ENCODE data around the gene INO80D.
A peak's percentile ranks its signal among the peaks of the same experiment; 100 is the strongest.
"Not testable (repeated sequence)": the region's sequence is repeated elsewhere in the genome, so short reads cannot be mapped to it uniquely, and the experiment has no call there.

Gene INO80D

DNA sequence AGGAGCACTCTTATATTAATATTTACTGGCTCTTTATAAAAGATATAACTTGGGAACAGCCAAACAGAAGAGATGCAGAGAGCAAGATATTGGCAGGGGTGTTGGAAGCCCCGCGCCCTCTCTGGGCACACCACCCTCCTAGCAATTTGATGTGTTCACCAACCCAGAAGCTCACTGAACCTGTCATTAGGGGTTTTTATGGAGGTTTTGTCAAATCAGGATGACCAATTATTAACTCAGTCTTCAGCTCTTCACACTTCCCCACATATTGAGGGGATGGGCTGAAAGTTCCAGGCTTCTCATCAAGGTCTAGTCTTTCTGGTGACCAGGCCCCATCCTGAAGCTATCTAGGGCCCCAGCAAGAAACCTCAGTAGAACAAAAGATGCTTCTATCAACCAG, 10.9 kb upstream of the INO80D start:
- no peak for DNase-seq
- H3K4me3 Mint-ChIP-seq: no peak overlapping the region
- no peak overlapping the region for H3K27ac Mint-ChIP-seq
- H3K9me3 Mint-ChIP-seq: no peaks in the 10 kb centered on the region
- peaks cover 2 to 3% of the 10 kb centered on the region in 2 donors for H3K36me3 Mint-ChIP-seq
- ATAC-seq (replicated peaks): peak in 1 of 2 donors; percentile 33
- H3K4me1 Mint-ChIP-seq: peaks cover 0 to 7% of the 10 kb centered on the region in 2 donors
- no peaks in the 10 kb centered on the region for H3K27me3 Mint-ChIP-seq

DNA sequence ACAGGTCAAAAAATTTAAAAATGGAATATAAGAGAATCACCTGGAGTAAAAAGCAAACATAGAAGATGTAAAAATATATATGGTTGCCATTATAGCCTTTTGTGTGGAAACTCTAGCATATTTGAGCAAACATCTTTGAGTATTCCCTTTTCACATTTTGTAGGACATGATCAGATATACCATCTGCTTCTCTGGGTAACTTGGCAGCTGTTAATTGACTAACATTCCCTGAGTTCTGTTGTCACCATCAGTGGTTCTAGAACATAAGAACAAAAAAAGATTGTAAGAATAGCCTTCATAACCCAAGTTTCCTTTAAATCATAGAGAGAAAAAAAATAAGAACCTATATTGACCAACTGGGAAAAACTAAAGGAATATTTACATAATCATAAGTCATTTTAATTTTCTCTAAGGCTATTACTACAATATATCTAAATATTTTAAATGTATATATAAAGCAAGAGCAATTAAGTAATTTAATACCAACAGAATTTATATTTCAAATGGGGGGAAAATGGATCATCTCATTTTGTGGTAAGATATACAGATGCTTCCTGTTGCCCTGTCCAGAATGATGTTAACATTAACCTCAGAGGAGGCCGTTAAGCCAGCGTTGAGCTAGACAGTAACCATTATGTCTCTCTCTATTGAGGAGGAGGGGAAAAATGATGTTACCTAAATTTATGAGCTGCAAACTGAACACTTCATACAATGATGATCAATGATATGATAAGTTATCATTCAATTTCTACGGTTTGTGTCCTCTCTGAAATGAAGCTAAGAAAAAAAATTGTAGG, 9.8 kb upstream of the INO80D start:
- Mint-ChIP-seq H3K27ac (no peak overlapping the region), H3K9me3 (no peaks in the 10 kb centered on the region), H3K4me3 (no peak overlapping the region), H3K4me1 (peaks cover 0 to 10% of the 10 kb centered on the region in 2 donors), H3K27me3 (no peaks in the 10 kb centered on the region), H3K36me3 (peaks cover 2 to 3% of the 10 kb centered on the region in 2 donors)
- ATAC-seq (replicated peaks) (no peak), DNase-seq (no peak)

DNA sequence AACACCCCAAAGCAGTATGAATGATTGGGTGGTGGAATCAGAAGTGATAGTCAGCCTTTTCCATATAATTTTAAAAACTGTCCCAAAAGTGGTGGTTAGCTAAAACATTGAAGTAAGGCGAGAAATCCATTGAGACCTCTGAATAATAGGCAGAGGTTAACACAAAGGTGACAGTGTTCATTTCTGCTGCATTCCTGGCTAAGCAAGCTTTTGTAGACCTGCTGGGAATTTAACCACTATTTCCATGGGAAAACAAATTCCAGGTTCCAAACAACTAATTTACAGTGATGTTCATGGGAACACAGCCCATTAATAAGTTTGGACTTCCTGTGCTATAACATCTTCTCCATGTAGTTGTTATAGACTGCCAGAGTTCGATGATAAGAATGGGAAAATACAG, 6.3 kb upstream of the INO80D start:
- Mint-ChIP-seq H3K27ac (no peak overlapping the region), H3K4me1 (peaks cover 0 to 10% of the 10 kb centered on the region in 2 donors), H3K27me3 (no peaks in the 10 kb centered on the region), H3K36me3 (peaks cover 0 to 5% of the 10 kb centered on the region in 2 donors), H3K4me3 (no peak overlapping the region), H3K9me3 (no peaks in the 10 kb centered on the region)
- no peak for ATAC-seq (replicated peaks)
- no peak for DNase-seq

DNA sequence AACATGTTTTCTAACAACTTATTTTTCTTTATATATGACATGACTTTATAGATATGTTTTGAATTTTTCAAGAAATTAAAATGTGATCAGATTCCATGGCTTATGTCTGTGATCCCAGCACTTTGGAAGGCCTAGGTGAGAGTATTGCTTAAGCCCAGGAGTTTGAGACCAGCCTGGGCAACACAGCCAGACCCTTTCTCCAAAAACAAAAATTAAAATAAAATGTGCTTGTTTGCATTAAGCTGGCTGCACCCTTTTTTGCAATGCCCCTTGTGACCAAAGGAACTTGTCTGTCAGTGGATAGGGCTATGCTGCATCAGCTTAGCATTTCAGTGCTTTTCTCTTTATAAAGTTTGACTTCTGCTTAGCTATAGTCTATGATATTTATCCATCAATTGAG, 2.3 kb upstream of the INO80D start:
- peaks cover 13 to 31% of the 10 kb centered on the region in 2 donors for H3K4me1 Mint-ChIP-seq
- DNase-seq (no peak), ATAC-seq (replicated peaks) (no peak)
- peaks cover 9 to 11% of the 10 kb centered on the region in 2 donors for H3K36me3 Mint-ChIP-seq
- H3K27ac Mint-ChIP-seq: no peak overlapping the region
- H3K27me3 Mint-ChIP-seq: no peaks in the 10 kb centered on the region
- H3K4me3 Mint-ChIP-seq: no peak overlapping the region
- H3K9me3 Mint-ChIP-seq: no peaks in the 10 kb centered on the region

DNA sequence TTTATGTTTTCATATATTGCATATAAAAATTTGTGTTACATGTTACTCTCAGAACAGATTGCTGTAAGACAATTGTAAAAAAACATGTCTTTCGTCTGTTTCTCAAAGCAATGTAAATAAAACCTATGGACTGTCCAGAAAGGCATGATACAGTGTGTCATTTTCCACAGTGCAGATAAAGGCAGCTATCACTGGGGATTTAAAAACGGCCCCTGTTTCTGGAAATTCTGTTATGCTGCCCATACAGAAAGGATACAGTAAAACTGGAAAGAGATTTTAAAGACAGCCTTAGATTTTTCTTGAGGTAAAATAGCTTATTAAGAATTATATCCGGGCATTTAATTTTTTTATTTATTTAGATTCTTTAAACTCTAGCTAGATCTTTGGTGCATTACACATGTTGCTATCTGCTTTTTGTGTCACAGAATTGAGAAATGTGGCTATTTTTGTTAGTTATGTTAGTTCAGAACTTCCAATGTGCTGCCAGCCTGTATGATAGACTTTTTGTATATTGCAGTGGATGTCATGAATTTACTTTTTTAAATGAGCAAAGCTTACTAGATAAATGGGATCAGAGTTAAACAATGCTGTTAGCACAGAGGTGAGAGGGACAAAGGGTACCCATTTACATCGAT, 859 bp upstream of the INO80D start:
- H3K4me1 Mint-ChIP-seq: peaks cover 15 to 27% of the 10 kb centered on the region in 2 donors
- H3K9me3 Mint-ChIP-seq: no peaks in the 10 kb centered on the region
- H3K27ac Mint-ChIP-seq: peak overlapping the region; percentile 93
- ATAC-seq (replicated peaks): no peak
- no peaks in the 10 kb centered on the region for H3K27me3 Mint-ChIP-seq
- H3K36me3 Mint-ChIP-seq: peaks cover 9% of the 10 kb centered on the region in 2 donors
- DNase-seq: no peak
- H3K4me3 Mint-ChIP-seq: peak overlapping the region; percentile 85 to 100

DNA sequence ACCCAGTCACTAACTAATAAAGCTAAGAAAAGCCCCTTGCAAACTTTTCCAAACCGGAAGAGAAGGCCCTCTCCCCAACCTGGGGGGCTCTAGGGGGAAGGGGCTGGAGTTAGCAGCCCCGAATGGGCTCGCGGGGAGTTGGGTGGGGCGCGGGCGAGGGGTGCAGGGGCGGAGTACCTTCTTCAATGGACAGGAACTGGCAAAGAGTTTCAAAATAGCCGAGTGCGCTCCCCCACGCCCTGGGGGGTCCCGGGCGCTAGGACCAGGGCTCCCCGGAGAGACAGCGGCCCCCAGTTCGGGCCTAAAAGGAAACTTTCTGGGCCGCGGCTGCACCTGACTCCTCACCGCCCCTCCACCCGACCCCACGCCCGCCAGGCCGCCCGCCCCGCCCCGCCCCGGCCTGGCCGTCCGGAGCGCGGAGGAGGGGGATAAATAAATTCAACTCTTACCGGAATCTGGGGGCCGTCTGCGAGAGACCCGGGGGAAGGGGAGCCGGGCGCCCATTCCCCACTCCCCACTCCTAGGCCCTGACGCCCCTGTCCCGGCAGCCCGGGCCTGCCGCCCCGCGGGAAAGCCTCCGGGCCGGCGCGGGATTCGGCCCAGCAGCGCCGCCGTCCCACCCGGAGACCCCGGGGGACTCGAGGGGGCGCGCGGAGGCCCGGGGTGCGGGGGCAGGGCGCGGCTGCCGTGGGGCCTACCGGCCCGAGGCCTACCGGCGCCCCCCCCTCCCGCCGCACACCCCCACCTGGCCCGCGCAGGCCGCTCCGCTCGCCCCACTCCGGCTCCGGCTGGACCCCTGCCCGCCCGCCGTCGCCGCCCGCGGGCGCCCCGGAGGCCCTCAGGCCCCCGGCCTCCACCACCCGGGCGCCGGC, 868 bp downstream of the INO80D start:
- Mint-ChIP-seq H3K4me3 (peak overlapping the region; percentile 100), H3K27ac (peak overlapping the region; percentile 100), H3K36me3 (peaks cover 7 to 9% of the 10 kb centered on the region in 2 donors), H3K27me3 (no peaks in the 10 kb centered on the region), H3K4me1 (peaks cover 16 to 37% of the 10 kb centered on the region in 2 donors), H3K9me3 (no peaks in the 10 kb centered on the region)
- DNase-seq: peak; percentile 34
- ATAC-seq (replicated peaks): peak; percentile 42 to 51

DNA sequence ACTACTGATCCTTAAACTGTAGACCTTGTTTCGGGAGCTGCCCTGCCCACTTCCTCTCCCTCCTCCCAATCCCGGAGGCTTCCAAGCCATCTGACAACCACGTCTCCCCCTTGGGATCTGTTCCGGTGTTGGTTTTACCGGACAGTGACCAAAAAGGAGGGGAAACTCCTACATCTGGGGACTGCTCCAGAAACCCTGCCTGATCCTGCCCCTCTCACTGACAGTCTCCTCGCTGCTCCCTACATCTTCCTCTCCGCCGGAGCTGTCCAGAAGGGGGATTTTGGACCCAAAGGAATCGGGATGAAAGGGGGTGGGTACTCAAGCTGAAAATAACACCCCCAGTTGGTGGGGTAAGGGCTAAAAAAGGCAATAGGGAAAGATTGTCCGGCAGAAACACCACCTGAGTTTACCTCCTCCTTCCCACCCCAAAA, 1.5 kb downstream of the INO80D start:
- DNase-seq: no peak
- H3K27ac Mint-ChIP-seq: peak overlapping the region; percentile 92

DNA sequence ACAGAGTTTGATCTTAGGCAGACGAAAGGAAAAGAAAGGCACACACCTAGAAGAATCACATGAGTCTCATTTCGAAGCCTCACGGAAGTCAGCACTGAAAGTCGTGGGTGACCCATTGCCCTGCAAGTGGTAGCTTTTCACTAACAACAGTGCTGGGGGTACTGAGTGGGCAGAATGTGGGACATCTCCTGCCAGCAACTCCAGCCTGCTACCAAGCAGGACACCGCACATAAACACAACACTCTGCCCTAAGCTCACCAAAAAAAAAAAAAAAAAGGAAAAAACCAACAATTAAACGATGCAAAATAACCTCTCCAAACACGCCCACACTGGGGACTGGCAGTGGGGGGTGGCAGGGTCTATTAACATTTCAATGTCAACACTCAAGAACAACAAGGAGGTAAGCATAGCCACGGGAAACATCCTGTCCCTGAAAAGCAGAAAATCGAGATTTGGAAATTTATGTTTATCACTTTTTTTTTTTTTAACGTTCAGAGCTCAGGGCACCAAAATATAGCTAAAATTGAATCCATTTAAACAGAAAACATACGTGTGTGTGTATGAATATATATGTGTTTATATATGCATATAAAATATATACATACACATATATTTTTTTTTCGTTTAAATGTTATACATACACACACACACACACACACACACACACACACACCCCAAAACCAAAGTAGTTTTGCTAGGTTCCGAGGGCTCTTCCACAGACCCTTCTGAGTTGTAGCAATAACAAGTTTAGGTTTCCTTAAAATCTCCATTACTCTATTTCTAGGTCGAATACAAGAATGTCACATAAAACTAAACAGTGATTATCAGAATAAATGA, 2.2 kb downstream of the INO80D start:
- H3K9me3 Mint-ChIP-seq: no peaks in the 10 kb centered on the region
- peaks cover 24 to 47% of the 10 kb centered on the region in 2 donors for H3K4me1 Mint-ChIP-seq
- H3K4me3 Mint-ChIP-seq: peak overlapping the region; percentile 90 to 96
- ATAC-seq (replicated peaks): no peak
- H3K36me3 Mint-ChIP-seq: peaks cover 7 to 14% of the 10 kb centered on the region in 2 donors
- H3K27ac Mint-ChIP-seq: peak overlapping the region; percentile 92
- DNase-seq: no peak
- no peaks in the 10 kb centered on the region for H3K27me3 Mint-ChIP-seq

More for the DNA sequence above, 1.5 kb downstream of the INO80D start:
- Mint-ChIP-seq H3K4me1 (peaks cover 22 to 43% of the 10 kb centered on the region in 2 donors), H3K9me3 (no peaks in the 10 kb centered on the region), H3K27me3 (no peaks in the 10 kb centered on the region), H3K4me3 (peak overlapping the region; percentile 90 to 96), H3K36me3 (peaks cover 7 to 12% of the 10 kb centered on the region in 2 donors)
- ATAC-seq (replicated peaks): no peak

DNA sequence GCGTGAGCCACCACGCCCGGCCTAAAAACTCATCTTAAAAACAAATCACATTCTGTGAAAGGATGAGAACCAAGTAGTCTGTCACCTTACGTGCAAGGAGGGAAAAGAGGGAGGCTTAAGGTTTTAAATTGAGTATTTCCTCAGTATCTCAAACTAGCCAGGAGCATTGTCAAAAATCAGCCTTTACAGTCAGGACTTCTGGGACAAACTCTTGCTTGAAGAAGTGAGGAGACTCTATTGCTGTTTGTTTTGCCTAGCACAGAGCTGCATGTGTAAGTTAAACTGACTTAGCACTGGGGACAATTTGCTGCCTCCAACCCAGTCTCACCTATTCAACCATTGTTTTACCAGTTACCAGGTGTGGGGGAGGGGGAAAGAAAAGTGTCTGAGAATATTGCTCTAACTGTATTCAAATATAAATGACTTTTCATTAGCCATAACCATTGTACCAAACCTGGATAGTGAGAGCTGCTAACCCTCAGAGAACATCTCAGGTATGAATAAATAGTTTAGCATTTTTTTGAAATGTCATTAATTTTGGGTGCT, 3.6 kb downstream of the INO80D start:
- peaks cover 28 to 52% of the 10 kb centered on the region in 2 donors for H3K4me1 Mint-ChIP-seq
- DNase-seq (no peak), ATAC-seq (replicated peaks) (no peak)
- no peaks in the 10 kb centered on the region for H3K27me3 Mint-ChIP-seq
- no peak overlapping the region for H3K4me3 Mint-ChIP-seq
- no peak overlapping the region for H3K27ac Mint-ChIP-seq
- no peaks in the 10 kb centered on the region for H3K9me3 Mint-ChIP-seq
- H3K36me3 Mint-ChIP-seq: peaks cover 7 to 14% of the 10 kb centered on the region in 2 donors

DNA sequence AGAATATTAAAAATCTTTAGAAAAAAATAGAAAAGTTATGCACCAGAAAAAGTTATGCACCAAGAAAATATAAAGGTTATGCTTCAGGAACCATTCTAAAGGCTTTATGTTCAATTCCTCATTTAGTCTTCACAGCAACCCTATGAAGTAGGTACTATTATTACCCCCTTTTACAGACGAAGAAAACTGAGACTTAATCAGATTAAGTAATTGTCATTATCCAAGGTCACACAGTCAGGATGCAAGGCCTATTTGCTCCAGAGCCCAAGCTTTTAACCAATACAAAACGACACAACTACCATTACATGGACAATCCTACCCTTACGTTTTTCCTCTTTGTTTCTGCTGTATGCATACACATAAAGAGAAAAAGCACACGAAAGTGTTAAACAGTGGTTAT, 5.0 kb downstream of the INO80D start:
- Mint-ChIP-seq H3K9me3 (no peaks in the 10 kb centered on the region), H3K4me3 (no peak overlapping the region), H3K4me1 (peaks cover 25 to 44% of the 10 kb centered on the region in 2 donors), H3K36me3 (peaks cover 6 to 8% of the 10 kb centered on the region in 2 donors), H3K27me3 (no peaks in the 10 kb centered on the region), H3K27ac (no peak overlapping the region)
- no peak for DNase-seq
- ATAC-seq (replicated peaks): no peak

DNA sequence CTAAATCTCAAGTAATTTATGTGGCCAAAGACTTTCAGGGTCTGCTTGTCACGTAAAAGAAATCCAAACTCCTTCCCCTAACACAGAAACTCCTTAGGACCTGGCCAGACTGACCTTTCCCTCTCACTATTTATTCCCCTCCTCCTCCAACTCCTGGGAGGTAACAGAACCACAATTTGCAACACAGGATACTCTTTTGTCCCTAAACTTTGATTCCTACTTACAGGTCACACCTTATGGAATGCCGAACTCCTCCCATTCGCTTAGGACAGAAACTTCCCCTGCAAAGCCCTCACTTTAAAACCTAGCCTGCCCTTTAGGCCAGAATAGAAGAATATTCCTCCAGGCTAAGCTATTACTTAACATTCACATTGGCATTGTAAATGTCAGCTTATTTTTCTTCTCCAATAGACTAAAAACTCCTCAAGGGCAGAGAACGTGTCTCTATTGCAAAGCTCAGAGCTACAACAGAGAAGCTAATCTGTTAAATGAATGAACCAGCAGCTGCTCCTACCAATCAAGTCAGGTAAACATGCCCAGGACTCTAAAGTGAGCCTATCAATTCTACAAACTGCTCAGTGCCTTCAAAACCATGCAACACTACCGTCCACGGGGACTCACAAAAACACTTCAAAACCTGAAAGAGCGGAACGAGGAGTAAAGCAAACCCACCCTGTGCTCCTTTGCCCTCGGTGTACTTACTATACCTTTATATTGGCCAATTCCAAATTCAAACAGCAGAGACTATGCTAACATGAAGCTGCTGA, 6.1 kb downstream of the INO80D start:
- Mint-ChIP-seq H3K4me3 (no peak overlapping the region), H3K36me3 (peaks cover 3 to 9% of the 10 kb centered on the region in 2 donors), H3K27ac (peak overlapping the region; percentile 21), H3K9me3 (no peaks in the 10 kb centered on the region), H3K27me3 (no peaks in the 10 kb centered on the region), H3K4me1 (peaks cover 26 to 49% of the 10 kb centered on the region in 2 donors)
- DNase-seq (no peak), ATAC-seq (replicated peaks) (no peak)

DNA sequence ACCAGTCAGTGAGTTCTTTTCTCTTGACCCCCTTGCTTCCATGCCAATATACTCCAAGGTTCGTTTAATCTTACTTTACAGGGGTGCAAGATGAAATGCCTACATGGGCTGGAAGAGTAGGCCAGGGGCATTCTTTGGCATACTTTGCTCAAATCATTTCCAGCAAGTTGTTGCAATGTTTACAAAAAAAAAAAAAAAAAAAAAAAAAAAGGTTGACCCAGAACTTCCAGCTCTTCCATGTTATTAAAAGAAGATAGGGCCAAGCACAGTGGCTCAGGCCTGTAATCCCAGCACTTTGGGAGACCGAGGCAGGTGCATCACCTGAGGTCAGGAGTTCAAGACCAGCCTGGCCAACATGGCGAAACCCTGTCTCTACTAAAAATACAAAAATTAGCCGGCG, 8.1 kb downstream of the INO80D start:
- H3K4me1 Mint-ChIP-seq: peaks cover 18 to 48% of the 10 kb centered on the region in 2 donors
- not testable (repeated sequence) for H3K36me3 Mint-ChIP-seq; DNase-seq; H3K27ac Mint-ChIP-seq; H3K4me3 Mint-ChIP-seq; ATAC-seq (replicated peaks); H3K9me3 Mint-ChIP-seq; H3K27me3 Mint-ChIP-seq

DNA sequence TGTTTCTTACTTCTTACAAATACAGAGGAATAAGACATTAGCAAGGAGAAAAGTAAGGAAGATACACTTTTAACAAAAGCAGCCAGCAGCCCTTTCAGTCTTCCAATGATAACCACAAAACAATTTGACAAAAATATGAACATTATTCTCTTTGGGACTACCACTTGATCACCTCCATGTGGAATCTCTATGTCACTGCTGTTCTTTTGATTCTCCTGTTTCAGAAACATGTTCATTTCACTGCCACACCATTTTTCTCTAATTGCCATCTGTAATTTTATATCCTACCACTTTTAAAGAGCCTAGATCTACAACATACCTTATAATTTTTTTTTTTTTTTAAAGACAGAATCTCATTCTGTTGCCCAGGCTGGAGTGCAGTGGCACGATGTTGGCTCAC, 10.9 kb downstream of the INO80D start:
- Mint-ChIP-seq H3K27ac (no peak overlapping the region), H3K4me3 (no peak overlapping the region), H3K36me3 (peaks cover 4 to 18% of the 10 kb centered on the region in 2 donors), H3K4me1 (peaks cover 23 to 57% of the 10 kb centered on the region in 2 donors), H3K9me3 (no peaks in the 10 kb centered on the region), H3K27me3 (no peaks in the 10 kb centered on the region)
- DNase-seq (no peak), ATAC-seq (replicated peaks) (no peak)

Data from stimulated activated naive B cell treated with anti-CD40 and anti-IgM and Interleukin-4, amounts not matched to agents 10 μg/mL and 1 μg/mL and 100 μg/mL, for 72 hours (primary cell).